Upper lobe of right lung (tissue), 1 donor: ENCODE results near the gene SLC8A3. TPM values are rescaled to one million over a fixed set of nuclear protein-coding genes. Genes with fewer than 3 reads are reported as not detected.

ENCODE experiments used
- ATAC-seq: fragments of 200-7000 bp; cut with Tn5 transposase; one replicate; pipeline ENCODE4 v1.9.1; 2020; ENCODE audit warnings: mild to moderate bottlenecking, moderate library complexity
- DNase-seq: peaks from one replicate; pipeline ENCODE4 v3.0.0-alpha.2; 2020
- H3K27ac ChIP-seq: fragments of 200-600 bp; one replicate; pipeline ENCODE4 v1.8.0; 2022
- H3K27me3 ChIP-seq: fragments of 200-600 bp; one replicate; pipeline ENCODE4 v1.8.0; 2022; ENCODE audit warnings: mild to moderate bottlenecking
- H3K36me3 ChIP-seq: fragments of 200-600 bp; one replicate; pipeline ENCODE4 v1.8.0; 2022
- H3K4me1 ChIP-seq: fragments of 200-600 bp; one replicate; pipeline ENCODE4 v1.8.0; 2022
- H3K4me3 ChIP-seq: fragments of 200-600 bp; one replicate; pipeline ENCODE4 v1.8.0; 2022; ENCODE audit warnings: mild to moderate bottlenecking
- H3K9me3 ChIP-seq: fragments of 200-600 bp; one replicate; pipeline ENCODE4 v1.8.0; 2022
- CTCF ChIP-seq: fragments of 200-600 bp; IDR thresholded peaks from one replicate; pipeline ENCODE4 v1.8.0; 2022; ENCODE audit warnings: antibody characterized with exemption
- intact Hi-C: fragments of 100-400 bp; cut with DNase I; formaldehyde crosslinking; loops from one replicate; pipeline ENCODE4 v1.11.0; 2022
- total RNA-seq: library from RNA; stranded (reverse); fragmentation: NEBNext Ultra II Directional; extraction: Animal tissue kit (Norgen Biotek cat#: 25700); gene quantifications from one replicate; pipeline ENCODE4 v1.2.1, GENCODE V29; 2021
- donor health status: DM: no; HTN: yes; CAD: no; lungs with severe emphysema.

Gene SLC8A3
- total RNA-seq, 1 donor from 2014 or later: 1.8 TPM

GRCh38 chr14:70213721-70214282, 25.1 kb upstream of the SLC8A3 start:
- TF ChIP-seq CTCF: no peak
- Histone ChIP-seq H3K4me3 (no peak overlapping the region), H3K27ac (no peak overlapping the region)

GRCh38 chr14:70212752-70213151, 24.0 kb upstream of the SLC8A3 start:
- H3K9me3 ChIP-seq: no peaks in the 10 kb centered on the region
- no peak for TF ChIP-seq CTCF
- H3K27me3 ChIP-seq: no peaks in the 10 kb centered on the region
- H3K4me1 ChIP-seq: no peaks in the 10 kb centered on the region
- intact Hi-C loops: no loop called here
- DNase-seq (no peak), ATAC-seq (no peak)
- no peak overlapping the region for H3K27ac ChIP-seq
- H3K36me3 ChIP-seq: no peaks in the 10 kb centered on the region
- no peak overlapping the region for H3K4me3 ChIP-seq

More at GRCh38 chr14:70213721-70214282, 25.1 kb upstream of the SLC8A3 start:
- Histone ChIP-seq H3K36me3 (no peaks in the 10 kb centered on the region), H3K4me1 (no peaks in the 10 kb centered on the region), H3K27me3 (no peaks in the 10 kb centered on the region), H3K9me3 (no peaks in the 10 kb centered on the region)
- ATAC-seq (no peak), DNase-seq (no peak)
- intact Hi-C loops: no loop called here

GRCh38 chr14:70208380-70208779, 19.6 kb upstream of the SLC8A3 start:
- Histone ChIP-seq H3K4me3 (no peak overlapping the region), H3K4me1 (no peaks in the 10 kb centered on the region), H3K27me3 (peaks cover 14% of the 10 kb centered on the region), H3K36me3 (no peaks in the 10 kb centered on the region), H3K9me3 (no peaks in the 10 kb centered on the region), H3K27ac (no peak overlapping the region)
- no peak for DNase-seq
- no peak for ATAC-seq
- intact Hi-C loops: no loop called here
- TF ChIP-seq CTCF: no peak

GRCh38 chr14:70203686-70204085, 14.9 kb upstream of the SLC8A3 start:
- TF ChIP-seq CTCF: no peak
- H3K27ac ChIP-seq: no peak overlapping the region
- H3K27me3 ChIP-seq: peaks cover 24% of the 10 kb centered on the region
- DNase-seq (no peak), ATAC-seq (no peak)
- intact Hi-C loops: no loop called here
- no peaks in the 10 kb centered on the region for H3K4me1 ChIP-seq
- no peaks in the 10 kb centered on the region for H3K9me3 ChIP-seq
- H3K36me3 ChIP-seq: no peaks in the 10 kb centered on the region
- no peak overlapping the region for H3K4me3 ChIP-seq

GRCh38 chr14:70201994-70202393, 13.2 kb upstream of the SLC8A3 start:
- peaks cover 24% of the 10 kb centered on the region for H3K27me3 ChIP-seq
- TF ChIP-seq CTCF: no peak
- intact Hi-C loops: no loop called here
- H3K9me3 ChIP-seq: no peaks in the 10 kb centered on the region
- no peak for DNase-seq
- H3K4me3 ChIP-seq: no peak overlapping the region
- H3K4me1 ChIP-seq: no peaks in the 10 kb centered on the region
- no peak for ATAC-seq
- no peak overlapping the region for H3K27ac ChIP-seq
- no peaks in the 10 kb centered on the region for H3K36me3 ChIP-seq

GRCh38 chr14:70193396-70193795, 4.6 kb upstream of the SLC8A3 start:
- no peak overlapping the region for H3K4me3 ChIP-seq
- no peak for TF ChIP-seq CTCF
- peaks cover 42% of the 10 kb centered on the region for H3K27me3 ChIP-seq
- H3K4me1 ChIP-seq: peaks cover 5% of the 10 kb centered on the region
- H3K36me3 ChIP-seq: no peaks in the 10 kb centered on the region
- intact Hi-C loops: no loop called here
- no peak overlapping the region for H3K27ac ChIP-seq
- DNase-seq (no peak), ATAC-seq (no peak)
- H3K9me3 ChIP-seq: no peaks in the 10 kb centered on the region
